ENCODE data around the gene PPFIA4. TPM values are rescaled to one million over a fixed set of nuclear protein-coding genes. Genes with fewer than 3 reads are reported as not detected.

PPFIA4 gene
- total and polyA plus RNA-seq, 9 of the 15 experiments (the other 6 are each of a cell fraction or from before 2014, with no cell fraction given) = 0.07 to 12.0 (median 0.70) TPM

DNA sequence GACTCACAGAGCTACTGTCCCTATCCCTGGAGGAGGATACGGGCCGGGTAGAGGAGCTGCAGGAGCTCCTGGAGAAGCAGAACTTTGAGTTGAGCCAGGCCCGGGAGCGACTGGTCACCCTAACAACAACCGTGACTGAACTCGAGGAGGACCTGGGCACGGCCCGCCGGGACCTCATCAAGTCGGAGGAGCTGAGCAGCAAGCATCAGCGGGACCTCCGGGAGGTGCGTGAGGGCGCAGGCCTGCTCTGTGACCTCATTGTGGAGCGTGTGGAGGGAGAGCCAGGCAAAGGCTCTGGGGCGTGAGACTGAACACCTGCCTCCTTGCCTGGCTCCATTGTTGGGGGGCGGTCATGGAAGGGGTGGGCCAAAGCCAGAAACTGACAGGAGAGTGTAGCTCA lies 19.0 kb downstream of the PPFIA4 start:
- Histone ChIP-seq H2AFZ (ENCODE audit: low read depth, low read length) (no peak overlapping the region), H3K27me3 (ENCODE audit: control insufficient read depth in 2 of 2, insufficient read depth in 2 of 2, low read length in 2 of 2) (peaks cover 57 to 82% of the 10 kb centered on the region in 2 experiments), H3K79me2 (ENCODE audit: control insufficient read depth, insufficient read depth, low read length) (no peaks in the 10 kb centered on the region), H3K4me1 (replicated peaks in 1 of 2; ENCODE audit: control insufficient read depth in 2 of 2, insufficient read depth in 2 of 2, low read length in 2 of 2) (peaks cover 0 to 19% of the 10 kb centered on the region in 2 experiments; a peak in 3 of 5 replicates), H3K9me3 (replicated peaks; ENCODE audit: control insufficient read depth, insufficient read depth, low read depth, low read length) (no peaks in the 10 kb centered on the region), H3K36me3 (ENCODE audit: control insufficient read depth, insufficient read depth, low read length) (no peaks in the 10 kb centered on the region), H3K9me1 (ENCODE audit: control insufficient read depth, insufficient read depth, low read length) (peaks cover 2% of the 10 kb centered on the region), H4K20me1 (replicated peaks; ENCODE audit: control insufficient read depth, insufficient read depth, low read length) (peaks cover 43% of the 10 kb centered on the region), H3K4me3 (no peak overlapping the region), H3K9ac (ENCODE audit: insufficient read depth in 1 of 2, low read depth in 2 of 2, low read length in 2 of 2) (no peak overlapping the region), H3K4me2 (ENCODE audit: insufficient read depth, low read length) (no peak overlapping the region), H3K27ac (ENCODE audit: extremely low read depth, low read depth, low read length) (no peak overlapping the region)
- intact Hi-C loops (cut with micrococcal nuclease) (no loop called here), in situ Hi-C loops (cut with MboI) (no loop called here)
- ATAC-seq (no peak), FAIRE-seq (no peak), DNase-seq (ENCODE audit: extremely low read depth in 1 of 4, low spot score in 3 of 4) (no peak)
- no peak for TF ChIP-seq ZNF24 (IDR thresholded peaks at IDR 0.05)
- TF ChIP-seq HSF4 (CRISPR knock-in tag; IDR thresholded peaks at IDR 0.05; ENCODE audit: borderline replicate concordance) = no peak
- no peak for TF ChIP-seq TRIM24 (IDR thresholded peaks at IDR 0.05)
- no peak for TF ChIP-seq NFIX (CRISPR knock-in tag; IDR thresholded peaks at IDR 0.05; ENCODE audit: low read depth)
- TF ChIP-seq, protein P1, sequence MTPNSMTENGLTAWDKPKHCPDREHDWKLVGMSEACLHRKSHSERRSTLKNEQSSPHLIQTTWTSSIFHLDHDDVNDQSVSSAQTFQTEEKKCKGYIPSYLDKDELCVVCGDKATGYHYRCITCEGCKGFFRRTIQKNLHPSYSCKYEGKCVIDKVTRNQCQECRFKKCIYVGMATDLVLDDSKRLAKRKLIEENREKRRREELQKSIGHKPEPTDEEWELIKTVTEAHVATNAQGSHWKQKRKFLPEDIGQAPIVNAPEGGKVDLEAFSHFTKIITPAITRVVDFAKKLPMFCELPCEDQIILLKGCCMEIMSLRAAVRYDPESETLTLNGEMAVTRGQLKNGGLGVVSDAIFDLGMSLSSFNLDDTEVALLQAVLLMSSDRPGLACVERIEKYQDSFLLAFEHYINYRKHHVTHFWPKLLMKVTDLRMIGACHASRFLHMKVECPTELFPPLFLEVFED (CRISPR knock-in tag; conservative IDR thresholded peaks at IDR 0.05) = no peak
- no TSS peak for BruUV-seq (replicated peaks)
- ChIA-PET POLR2A (interaction anchor here (0.8 to 1.7 kb wide), 5 partner anchors 10 to 39 kb away, joined by 3 to 8 read pairs (median 3); partner anchors contain the start of gene TMEM183A), CTCF (ENCODE audit: low intra/inter-chr PET ratio) (no interaction called here)
- WGBS (ENCODE audit: insufficient coverage, low coverage, missing lambda C conversion rate) = under 1% methylated on average over 17 of the region's 17 CpGs
